K562 (cell line): ENCODE results near the gene DNAJB12. TPM values are rescaled to one million over a fixed set of nuclear protein-coding genes. Genes with fewer than 3 reads are reported as not detected.

Experiments
- HIVEP1 ChIP-seq: fragments of 250-450 bp; sonication (Bioruptor Pico); IDR thresholded peaks from 2 replicates; pipeline ENCODE4 v1.4.0; 2020; ENCODE audit warnings: mild to moderate bottlenecking
- HLTF ChIP-seq: fragments of 450-650 bp; IDR thresholded peaks from 2 replicates; pipeline ENCODE4 v1.6.1; 2016
- HNRNPLL ChIP-seq: fragments of 200-400 bp; formaldehyde crosslinking; IDR thresholded peaks from 2 replicates; pipeline ENCODE4 v1.6.1; 2017; ENCODE audit warnings: low read length, low read depth, mild to moderate bottlenecking; ENCODE audit not compliant: poor library complexity, severe bottlenecking
- JUN ChIP-seq, 2 experiments: sonication (generic) in 1 of 2; formaldehyde crosslinking in 1 of 2; IDR thresholded peaks; 2 replicates each; pipeline versions ENCODE4 v1.6.1 to v1.8.0; 2012 to 2022; ENCODE audit warnings: borderline replicate concordance in 2 of 2, mild to moderate bottlenecking in 2 of 2, improper control_type of control experiment in 1 of 2, low read depth in 1 of 2, low read length in 1 of 2, missing genetic modification reagents in 1 of 2
- L3MBTL2 ChIP-seq: fragments of 450-650 bp; IDR thresholded peaks from 2 replicates; pipeline ENCODE4 v1.6.1; 2016; ENCODE audit warnings: mild to moderate bottlenecking, moderate library complexity
- NCOA2 ChIP-seq, 2 experiments: fragments of 450-650 bp; IDR thresholded peaks; 2 replicates each; pipeline ENCODE4 v1.6.1; 2018; ENCODE audit warnings: mild to moderate bottlenecking in 2 of 2, moderate library complexity in 1 of 2; ENCODE audit not compliant: partially characterized antibody in 2 of 2
- NFYB ChIP-seq: IDR thresholded peaks from 2 replicates; pipeline ENCODE4 v1.6.1; 2011; ENCODE audit warnings: mild to moderate bottlenecking, moderate library complexity; ENCODE audit not compliant: insufficient read length; ENCODE audit errors: extremely low read depth
- PHB2 ChIP-seq: fragments of 450-650 bp; IDR thresholded peaks from 2 replicates; pipeline ENCODE4 v1.6.1; 2017; ENCODE audit warnings: low read depth
- RAD21 ChIP-seq, 2 experiments: fragments of 250-450 bp in 1 of 2; fragments of 450-650 bp in 1 of 2; sonication (Bioruptor Pico) in 1 of 2; formaldehyde crosslinking in 1 of 2; IDR thresholded peaks in 1 of 2; conservative IDR thresholded peaks in 1 of 2; 2 replicates each; pipeline versions ENCODE4 v1.4.0 to v1.8.0; 2020 to 2022; ENCODE audit warnings: mild to moderate bottlenecking in 2 of 2, moderate library complexity in 1 of 2
- RAD51 ChIP-seq: fragments of 450-650 bp; IDR thresholded peaks from 2 replicates; pipeline ENCODE4 v1.7.1; 2016; ENCODE audit warnings: low read depth, mild to moderate bottlenecking, borderline replicate concordance
- RCOR1 ChIP-seq, 2 experiments: IDR thresholded peaks; 2 replicates each; pipeline ENCODE4 v1.6.1; 2012; ENCODE audit warnings: low read depth in 2 of 2, low read length in 2 of 2, borderline replicate concordance in 1 of 2, improper control_type of control experiment in 1 of 2
- U2AF2 ChIP-seq: fragments of 200-400 bp; formaldehyde crosslinking; optimal IDR thresholded peaks from 2 replicates; pipeline ENCODE3; 2017; ENCODE audit warnings: low read depth, mild to moderate bottlenecking, low read length
- polyA plus RNA-seq, 8 experiments: library from polyadenylated mRNA; depleted of rRNA in 4 of 8; stranded (reverse) in 5 of 8; unstranded in 3 of 8; fragments of >200 nt; fragmentation: Nextera tagmentation in 2 of 8; fragmentation: Illumina TruSeq in 1 of 8; extraction: Ambion mirVana in 2 of 8; extraction: Trizol in 1 of 8; gene quantifications; 2 replicates each; pipeline versions ENCODE4 v1.2.1 to v1.2.3, GENCODE V29; 2011 to 2014; ENCODE audit warnings: inconsistent platforms in 1 of 8, missing spikeins in 1 of 8
- total RNA-seq, 7 experiments: library from RNA; depleted of rRNA in 6 of 7; stranded (reverse); fragments of >200 nt in 6 of 7; fragmentation: Illumina TruSeq in 2 of 7; extraction: Trizol in 2 of 7; gene quantifications; 2 replicates each; pipeline versions ENCODE4 v1.2.1 to v1.2.3, GENCODE V29; 2011 to 2021; ENCODE audit warnings: low replicate concordance in 1 of 7
- TF ChIP-seq, protein P1 (sequence below): fragments of 250-450 bp; sonication (Bioruptor Pico); IDR thresholded peaks from 2 replicates; pipeline ENCODE4 v1.8.0; 2021; ENCODE audit warnings: moderate library complexity, mild to moderate bottlenecking, inconsistent platforms
- TF ChIP-seq, protein P2 (sequence below): sonication (generic); formaldehyde crosslinking; IDR thresholded peaks from 2 replicates; pipeline ENCODE4 v1.5.0; 2020; ENCODE audit warnings: missing genetic modification reagents
- TF ChIP-seq, protein P3 (sequence below): sonication (generic); formaldehyde crosslinking; IDR thresholded peaks from 2 replicates; pipeline ENCODE4 v1.9.0; 2022; ENCODE audit warnings: mild to moderate bottlenecking, missing genetic modification reagents
- TF ChIP-seq, protein P4 (sequence below), 3 experiments: IDR thresholded peaks in 2 of 3; conservative IDR thresholded peaks in 1 of 3; 2 replicates each; pipeline ENCODE4 v1.5.1; 2011 to 2012; ENCODE audit warnings: low read length in 3 of 3, mild to moderate bottlenecking in 3 of 3, control low read depth in 2 of 3, improper control_type of control experiment in 1 of 3, inconsistent platforms in 1 of 3, low read depth in 1 of 3, mixed read lengths in 1 of 3, moderate library complexity in 1 of 3; ENCODE audit not compliant: insufficient read depth in 2 of 3
- TF ChIP-seq, protein P5 (sequence below): sonication (generic); formaldehyde crosslinking; IDR thresholded peaks from 2 replicates; pipeline ENCODE4 v1.8.0; 2022; ENCODE audit warnings: mild to moderate bottlenecking, missing genetic modification reagents
- TF ChIP-seq, protein P6 (sequence below): sonication (generic); formaldehyde crosslinking; IDR thresholded peaks from 2 replicates; pipeline ENCODE4 v1.9.0; 2022; ENCODE audit warnings: mild to moderate bottlenecking, missing genetic modification reagents

Gene DNAJB12
- total and polyA plus RNA-seq, 9 of the 15 experiments (the other 6 are each of a cell fraction or from before 2014, with no cell fraction given), result 3.5 to 31.5 (median 20.3) TPM

DNA sequence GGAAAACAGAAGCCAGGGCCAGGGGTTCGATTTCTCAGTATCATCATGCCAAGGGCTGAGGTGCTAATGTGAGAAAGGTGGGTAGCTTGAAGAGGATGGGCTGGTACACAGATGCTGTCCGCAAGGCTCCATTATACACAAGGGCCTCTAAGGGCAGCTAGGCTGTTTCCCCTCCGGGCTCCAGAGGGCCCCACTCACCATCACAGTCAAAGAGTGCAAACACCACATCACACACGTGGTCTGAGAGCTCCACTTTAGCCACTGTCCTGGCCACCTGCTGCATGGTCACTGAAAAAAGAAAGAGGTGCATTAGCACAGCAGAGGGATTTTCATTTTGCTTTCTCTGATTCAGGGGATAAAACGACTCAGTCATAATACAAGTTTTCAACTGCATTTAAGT, 20.9 kb upstream of the DNAJB12 start (continued):
- TF ChIP-seq, protein P1, sequence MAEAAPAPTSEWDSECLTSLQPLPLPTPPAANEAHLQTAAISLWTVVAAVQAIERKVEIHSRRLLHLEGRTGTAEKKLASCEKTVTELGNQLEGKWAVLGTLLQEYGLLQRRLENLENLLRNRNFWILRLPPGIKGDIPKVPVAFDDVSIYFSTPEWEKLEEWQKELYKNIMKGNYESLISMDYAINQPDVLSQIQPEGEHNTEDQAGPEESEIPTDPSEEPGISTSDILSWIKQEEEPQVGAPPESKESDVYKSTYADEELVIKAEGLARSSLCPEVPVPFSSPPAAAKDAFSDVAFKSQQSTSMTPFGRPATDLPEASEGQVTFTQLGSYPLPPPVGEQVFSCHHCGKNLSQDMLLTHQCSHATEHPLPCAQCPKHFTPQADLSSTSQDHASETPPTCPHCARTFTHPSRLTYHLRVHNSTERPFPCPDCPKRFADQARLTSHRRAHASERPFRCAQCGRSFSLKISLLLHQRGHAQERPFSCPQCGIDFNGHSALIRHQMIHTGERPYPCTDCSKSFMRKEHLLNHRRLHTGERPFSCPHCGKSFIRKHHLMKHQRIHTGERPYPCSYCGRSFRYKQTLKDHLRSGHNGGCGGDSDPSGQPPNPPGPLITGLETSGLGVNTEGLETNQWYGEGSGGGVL, result no peak
- TF ChIP-seq NCOA2 (IDR thresholded peaks at IDR 0.05; ENCODE audit: partially characterized antibody in 2 of 2) (no peak), JUN (IDR thresholded peaks at IDR 0.05; ENCODE audit: borderline replicate concordance, low read depth, low read length) (0 out of 2 replicates have a peak, but pooled peaks have one; percentile 15), JUN (CRISPR knock-in tag; IDR thresholded peaks at IDR 0.05; ENCODE audit: borderline replicate concordance) (no peak), HIVEP1 (CRISPR knock-in tag) (no peak), L3MBTL2 (peak; percentile 55; the same call in 1 of the 2 replicates), HNRNPLL (no peak), RCOR1 (IDR thresholded peaks at IDR 0.05; ENCODE audit: borderline replicate concordance in 1 of 2, low read depth in 2 of 2, low read length in 2 of 2) (0 out of 4 replicates have a peak, but pooled peaks of 1 of the 2 experiments have one; percentile 19), NFYB (no peak), HLTF (no peak), U2AF2 (no peak), RAD21 (CRISPR knock-in tag; conservative IDR thresholded peaks at IDR 0.05 in 1 of 2, IDR thresholded peaks at IDR 0.05 in 1 of 2) (peak; percentile 32 to 76), PHB2 (no peak), RAD51 (peak; percentile 54; the same call in 1 of the 2 replicates)
- TF ChIP-seq, protein P2, sequence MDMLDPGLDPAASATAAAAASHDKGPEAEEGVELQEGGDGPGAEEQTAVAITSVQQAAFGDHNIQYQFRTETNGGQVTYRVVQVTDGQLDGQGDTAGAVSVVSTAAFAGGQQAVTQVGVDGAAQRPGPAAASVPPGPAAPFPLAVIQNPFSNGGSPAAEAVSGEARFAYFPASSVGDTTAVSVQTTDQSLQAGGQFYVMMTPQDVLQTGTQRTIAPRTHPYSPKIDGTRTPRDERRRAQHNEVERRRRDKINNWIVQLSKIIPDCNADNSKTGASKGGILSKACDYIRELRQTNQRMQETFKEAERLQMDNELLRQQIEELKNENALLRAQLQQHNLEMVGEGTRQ (CRISPR knock-in tag), result peak; percentile 67
- TF ChIP-seq, protein P3, sequence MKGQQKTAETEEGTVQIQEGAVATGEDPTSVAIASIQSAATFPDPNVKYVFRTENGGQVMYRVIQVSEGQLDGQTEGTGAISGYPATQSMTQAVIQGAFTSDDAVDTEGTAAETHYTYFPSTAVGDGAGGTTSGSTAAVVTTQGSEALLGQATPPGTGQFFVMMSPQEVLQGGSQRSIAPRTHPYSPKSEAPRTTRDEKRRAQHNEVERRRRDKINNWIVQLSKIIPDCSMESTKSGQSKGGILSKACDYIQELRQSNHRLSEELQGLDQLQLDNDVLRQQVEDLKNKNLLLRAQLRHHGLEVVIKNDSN, result peak; percentile 73
- TF ChIP-seq, protein P4, sequence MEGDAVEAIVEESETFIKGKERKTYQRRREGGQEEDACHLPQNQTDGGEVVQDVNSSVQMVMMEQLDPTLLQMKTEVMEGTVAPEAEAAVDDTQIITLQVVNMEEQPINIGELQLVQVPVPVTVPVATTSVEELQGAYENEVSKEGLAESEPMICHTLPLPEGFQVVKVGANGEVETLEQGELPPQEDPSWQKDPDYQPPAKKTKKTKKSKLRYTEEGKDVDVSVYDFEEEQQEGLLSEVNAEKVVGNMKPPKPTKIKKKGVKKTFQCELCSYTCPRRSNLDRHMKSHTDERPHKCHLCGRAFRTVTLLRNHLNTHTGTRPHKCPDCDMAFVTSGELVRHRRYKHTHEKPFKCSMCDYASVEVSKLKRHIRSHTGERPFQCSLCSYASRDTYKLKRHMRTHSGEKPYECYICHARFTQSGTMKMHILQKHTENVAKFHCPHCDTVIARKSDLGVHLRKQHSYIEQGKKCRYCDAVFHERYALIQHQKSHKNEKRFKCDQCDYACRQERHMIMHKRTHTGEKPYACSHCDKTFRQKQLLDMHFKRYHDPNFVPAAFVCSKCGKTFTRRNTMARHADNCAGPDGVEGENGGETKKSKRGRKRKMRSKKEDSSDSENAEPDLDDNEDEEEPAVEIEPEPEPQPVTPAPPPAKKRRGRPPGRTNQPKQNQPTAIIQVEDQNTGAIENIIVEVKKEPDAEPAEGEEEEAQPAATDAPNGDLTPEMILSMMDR (IDR thresholded peaks at IDR 0.05 in 2 of 3, conservative IDR thresholded peaks at IDR 0.05 in 1 of 3; ENCODE audit: insufficient read depth in 2 of 3, low read depth in 1 of 3, low read length in 3 of 3), result peak; percentile 64 to 71 (median 71)
- TF ChIP-seq, protein P5, sequence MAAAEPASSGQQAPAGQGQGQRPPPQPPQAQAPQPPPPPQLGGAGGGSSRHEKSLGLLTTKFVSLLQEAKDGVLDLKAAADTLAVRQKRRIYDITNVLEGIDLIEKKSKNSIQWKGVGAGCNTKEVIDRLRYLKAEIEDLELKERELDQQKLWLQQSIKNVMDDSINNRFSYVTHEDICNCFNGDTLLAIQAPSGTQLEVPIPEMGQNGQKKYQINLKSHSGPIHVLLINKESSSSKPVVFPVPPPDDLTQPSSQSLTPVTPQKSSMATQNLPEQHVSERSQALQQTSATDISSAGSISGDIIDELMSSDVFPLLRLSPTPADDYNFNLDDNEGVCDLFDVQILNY (CRISPR knock-in tag), result no peak
- TF ChIP-seq, protein P6, sequence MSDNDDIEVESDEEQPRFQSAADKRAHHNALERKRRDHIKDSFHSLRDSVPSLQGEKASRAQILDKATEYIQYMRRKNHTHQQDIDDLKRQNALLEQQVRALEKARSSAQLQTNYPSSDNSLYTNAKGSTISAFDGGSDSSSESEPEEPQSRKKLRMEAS, result peak; percentile 63
